ENCODE data around the gene CABP7.

CABP7 gene

GRCh38 chr22:29734406-29734805 lies 14.6 kb downstream of the CABP7 start:
- no peak for TF ChIP-seq CTCF (IDR thresholded peaks at IDR 0.05)

GRCh38 chr22:29734838-29735237 lies 15.0 kb downstream of the CABP7 start:
- no peak for TF ChIP-seq CTCF (IDR thresholded peaks at IDR 0.05)

GRCh38 chr22:29735416-29735815 lies 15.6 kb downstream of the CABP7 start:
- TF ChIP-seq CTCF (IDR thresholded peaks at IDR 0.05): no peak

GRCh38 chr22:29737251-29738117 lies 17.7 kb downstream of the CABP7 start:
- no peak for TF ChIP-seq CTCF (IDR thresholded peaks at IDR 0.05)

GRCh38 chr22:29738118-29738815 lies 18.5 kb downstream of the CABP7 start:
- TF ChIP-seq CTCF (IDR thresholded peaks at IDR 0.05): no peak

- TF ChIP-seq CTCF (IDR thresholded peaks at IDR 0.05): no peak
Observed at GRCh38 chr22:29739346-29739875, 19.6 kb downstream of the CABP7 start.

- TF ChIP-seq CTCF (IDR thresholded peaks at IDR 0.05): no peak
Observed at GRCh38 chr22:29740216-29740615, 20.4 kb downstream of the CABP7 start.
